ENCODE data around the gene ARHGEF28. TPM values are rescaled to one million over a fixed set of nuclear protein-coding genes. Genes with fewer than 3 reads are reported as not detected.
A peak's percentile ranks its signal among the peaks of the same experiment; 100 is the strongest.

Gene ARHGEF28
- total RNA-seq, 1 donor, result 0.27 TPM

DNA sequence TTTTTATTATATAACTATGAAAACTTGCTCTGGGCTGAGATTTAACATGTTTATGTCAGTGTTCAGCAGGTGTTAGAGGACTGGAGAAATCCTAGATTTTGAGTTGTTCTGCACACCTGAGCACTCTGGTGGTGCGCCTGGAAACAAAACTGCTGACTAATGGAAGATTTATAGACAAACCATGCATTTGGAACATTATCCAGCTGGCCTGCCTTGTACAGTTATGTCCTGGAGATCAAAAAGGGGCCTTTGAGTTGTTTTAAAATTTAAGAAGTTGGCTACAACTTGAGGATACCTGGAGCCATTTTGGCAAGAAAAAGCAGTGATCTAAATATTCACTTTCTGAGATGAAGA, 5.7 kb upstream of the ARHGEF28 start:
- DNase-seq (ENCODE audit: low read depth in 2 of 3, low spot score in 2 of 3), result no peak

DNA sequence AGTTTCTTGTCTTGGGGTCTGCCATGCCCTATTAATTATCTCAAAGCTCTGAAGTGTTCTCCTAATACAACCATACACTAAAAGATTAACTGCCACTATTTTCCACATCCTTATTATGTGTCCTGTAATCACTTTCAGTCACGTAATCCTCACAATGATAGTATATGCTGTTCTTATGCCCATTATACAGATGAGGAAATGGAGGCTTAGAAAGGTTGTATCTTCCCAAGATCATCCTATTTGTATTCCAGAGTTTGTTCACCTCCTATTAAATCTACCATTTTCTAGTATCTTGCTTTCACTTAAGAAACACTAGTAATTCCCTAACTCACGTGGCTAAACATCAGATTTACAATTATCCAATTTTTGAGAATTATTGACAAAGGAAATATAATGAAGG, 2.9 kb upstream of the ARHGEF28 start:
- no peak for DNase-seq (ENCODE audit: low read depth in 2 of 3, low spot score in 2 of 3)

DNA sequence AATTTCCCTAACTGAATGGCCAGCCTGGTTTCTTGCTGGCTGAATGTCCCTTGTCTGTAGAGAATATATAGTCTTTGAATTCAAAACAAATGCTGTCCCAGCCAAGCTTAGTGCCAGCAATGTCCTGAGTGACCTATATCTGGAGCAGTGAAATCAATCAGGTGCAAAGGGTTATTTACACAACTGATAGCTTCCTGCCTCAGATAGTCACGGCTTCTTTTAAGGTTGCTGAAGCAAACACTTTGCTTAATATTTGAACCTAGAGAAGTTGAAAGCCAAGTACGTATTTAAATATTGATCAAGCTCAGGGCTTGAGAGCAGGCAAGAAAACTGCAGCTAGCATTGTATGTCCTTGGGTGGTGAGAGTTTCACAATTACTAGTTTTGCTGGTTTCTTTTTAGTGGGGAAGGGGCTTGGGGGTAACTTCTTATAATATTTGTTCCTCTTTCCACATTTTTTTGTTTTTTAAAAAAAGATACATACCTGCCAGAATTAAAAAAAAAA, 2.0 kb upstream of the ARHGEF28 start:
- no peak for DNase-seq (ENCODE audit: low read depth in 2 of 3, low spot score in 2 of 3)

- DNase-seq (ENCODE audit: low read depth in 2 of 3, low spot score in 2 of 3), result no peak
Measured at GRCh38 chr5:73624888-73625287, 1.1 kb upstream of the ARHGEF28 start.

GRCh38 chr5:73625372-73625943, 538 bp upstream of the ARHGEF28 start:
- DNase-seq (ENCODE audit: low read depth in 2 of 3, low spot score in 2 of 3), result peak in 1 of 3 donors; percentile 41

DNA sequence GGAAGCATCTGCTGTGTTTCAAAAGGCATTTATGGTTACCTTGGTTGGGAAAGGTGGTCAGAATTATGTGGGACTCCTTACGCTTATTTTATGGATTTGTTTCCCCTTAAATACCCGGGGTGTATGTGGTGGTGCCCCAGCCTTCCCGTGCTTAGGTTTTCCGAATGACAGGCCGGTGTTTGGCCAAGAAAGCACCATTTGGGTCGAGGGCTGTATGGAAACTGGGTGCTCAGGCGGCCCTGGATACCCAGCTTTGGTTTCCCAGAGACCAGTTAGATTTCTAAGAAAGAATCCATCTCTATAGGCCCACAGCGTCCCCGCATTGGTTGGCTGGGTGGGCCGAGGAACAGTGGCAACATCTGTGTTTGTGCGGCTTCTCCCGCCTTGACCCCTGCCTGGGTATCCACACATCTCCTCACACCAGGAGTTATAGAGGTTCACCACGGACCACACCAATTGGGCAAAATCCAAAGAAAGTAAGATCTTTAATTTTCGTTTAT, 868 bp downstream of the ARHGEF28 start:
- no peak for DNase-seq (ENCODE audit: low read depth in 2 of 3, low spot score in 2 of 3)

- no peak for DNase-seq (ENCODE audit: low read depth in 2 of 3, low spot score in 2 of 3)
Measured at GRCh38 chr5:73629456-73629855, 3.5 kb downstream of the ARHGEF28 start.

GRCh38 chr5:73630765-73631164, 4.8 kb downstream of the ARHGEF28 start:
- DNase-seq (ENCODE audit: low read depth in 2 of 3, low spot score in 2 of 3), result no peak

DNA sequence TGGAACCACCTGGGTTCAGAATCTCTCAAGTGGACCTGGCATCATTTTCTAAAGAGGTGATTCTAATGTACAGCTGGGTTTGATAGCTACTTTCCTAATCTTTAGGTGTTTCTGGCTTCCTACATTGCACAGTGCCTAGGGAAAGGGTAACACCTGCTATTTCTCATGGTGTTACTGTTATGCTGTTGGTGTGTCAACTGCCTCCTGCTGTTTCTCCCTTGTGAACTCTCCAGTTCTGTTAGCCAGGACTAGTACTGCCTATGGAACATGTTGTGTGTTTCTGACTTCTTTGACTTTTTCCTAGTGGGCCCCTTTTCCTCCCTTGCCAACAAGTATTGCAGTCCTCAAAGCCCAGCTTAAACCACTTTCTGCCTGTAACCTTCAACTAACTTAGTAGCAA, 5.5 kb downstream of the ARHGEF28 start:
- DNase-seq (ENCODE audit: low read depth in 2 of 3, low spot score in 2 of 3), result no peak

- DNase-seq (ENCODE audit: low read depth in 2 of 3, low spot score in 2 of 3), result peak in 1 of 3 donors; percentile 33
Measured at GRCh38 chr5:73633060-73633459, 7.1 kb downstream of the ARHGEF28 start.

GRCh38 chr5:73636408-73636807, 10.4 kb downstream of the ARHGEF28 start:
- no peak for DNase-seq (ENCODE audit: low read depth in 2 of 3, low spot score in 2 of 3)

- no peak for DNase-seq (ENCODE audit: low read depth in 2 of 3, low spot score in 2 of 3)
Measured at GRCh38 chr5:73637565-73637964, 11.6 kb downstream of the ARHGEF28 start.

GRCh38 chr5:73638344-73639095, 12.5 kb downstream of the ARHGEF28 start:
- no peak for DNase-seq (ENCODE audit: low read depth in 2 of 3, low spot score in 2 of 3)

DNA sequence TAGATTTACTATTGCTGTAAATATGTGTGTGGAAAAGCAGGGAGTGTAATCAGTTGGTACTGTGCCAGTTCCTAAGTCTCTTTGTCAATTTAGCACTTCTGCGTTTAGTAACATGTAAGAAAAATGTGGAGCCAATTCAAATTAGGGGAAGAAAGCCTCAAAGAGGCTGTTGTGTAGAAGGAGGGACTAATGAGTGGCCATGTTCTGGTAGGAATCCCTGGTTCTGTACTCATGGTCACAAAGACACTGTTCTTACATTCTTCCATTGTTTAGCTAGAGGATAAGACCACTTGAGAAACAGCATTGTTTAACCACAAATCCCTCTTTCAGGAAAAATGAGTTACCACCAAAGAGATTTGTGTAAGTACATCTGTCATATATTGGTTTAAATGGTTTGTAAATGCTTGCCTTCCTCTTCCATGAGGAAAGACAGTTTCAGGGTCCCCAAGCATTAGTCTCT, 14.9 kb downstream of the ARHGEF28 start:
- DNase-seq (ENCODE audit: low read depth in 2 of 3, low spot score in 2 of 3), result no peak

DNA sequence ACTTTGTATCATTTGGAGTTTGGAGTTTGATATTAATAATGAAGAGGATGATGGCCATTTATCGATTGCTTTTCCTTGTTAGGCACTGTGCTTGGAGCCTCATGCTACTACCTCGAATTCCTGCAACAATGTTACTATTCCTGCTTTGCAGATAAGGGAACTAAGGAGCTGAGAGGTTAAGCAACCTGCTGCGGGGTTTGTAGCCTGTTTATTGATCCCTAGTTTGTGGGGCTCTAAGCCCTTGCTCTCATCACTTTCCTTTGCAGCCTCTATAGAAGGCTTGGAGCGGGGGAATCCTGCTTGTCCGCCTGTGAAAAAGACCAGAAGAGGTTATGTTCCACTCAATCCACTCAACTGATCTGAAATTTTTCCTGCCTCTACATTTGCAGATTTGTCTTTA, 15.8 kb downstream of the ARHGEF28 start:
- DNase-seq (ENCODE audit: low read depth in 2 of 3, low spot score in 2 of 3), result no peak

DNA sequence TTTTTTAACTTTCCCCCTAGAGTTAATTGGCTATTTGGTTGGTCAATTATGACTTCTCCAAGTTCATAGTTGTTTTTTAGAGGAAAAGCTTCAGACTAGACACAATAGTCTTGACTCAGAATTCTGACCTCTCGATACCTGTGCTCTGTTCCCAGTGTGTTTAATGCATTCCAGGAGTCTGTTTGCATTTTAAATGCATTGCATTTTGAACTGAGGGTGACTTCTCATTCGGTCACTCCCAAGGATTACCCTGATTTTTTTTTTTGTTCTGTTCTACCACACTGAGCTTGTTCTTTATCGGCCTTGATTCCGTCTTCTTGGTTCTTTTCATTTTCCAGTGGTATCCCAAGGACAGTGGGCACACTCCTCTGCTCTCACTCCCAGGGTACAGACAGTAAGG, 16.3 kb downstream of the ARHGEF28 start:
- no peak for DNase-seq (ENCODE audit: low read depth in 2 of 3, low spot score in 2 of 3)

- DNase-seq (ENCODE audit: low read depth in 2 of 3, low spot score in 2 of 3), result no peak
Measured at GRCh38 chr5:73644385-73644963, 18.5 kb downstream of the ARHGEF28 start.

GRCh38 chr5:73647721-73648120, 21.7 kb downstream of the ARHGEF28 start:
- no peak for DNase-seq (ENCODE audit: low read depth in 2 of 3, low spot score in 2 of 3)

DNA sequence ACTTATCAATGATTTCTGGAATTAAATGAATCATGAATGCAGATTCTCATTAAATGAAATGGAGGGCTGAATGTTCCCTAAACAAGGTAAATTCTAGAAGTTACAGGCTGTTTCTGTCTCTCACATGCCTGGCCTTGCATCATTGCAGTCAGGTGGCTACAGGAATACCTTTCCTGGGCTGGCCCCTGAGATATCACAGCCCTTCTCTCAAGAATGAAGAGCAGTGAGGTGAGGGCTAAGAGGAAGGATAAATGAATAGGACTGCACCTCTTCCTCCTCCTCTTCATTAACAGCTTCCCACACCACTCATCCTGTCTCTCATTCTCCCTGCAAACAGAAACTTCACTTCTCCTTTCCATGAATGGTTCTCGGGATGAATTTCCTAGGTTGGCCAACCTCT, 22.5 kb downstream of the ARHGEF28 start:
- no peak for DNase-seq (ENCODE audit: low read depth in 2 of 3, low spot score in 2 of 3)

DNA sequence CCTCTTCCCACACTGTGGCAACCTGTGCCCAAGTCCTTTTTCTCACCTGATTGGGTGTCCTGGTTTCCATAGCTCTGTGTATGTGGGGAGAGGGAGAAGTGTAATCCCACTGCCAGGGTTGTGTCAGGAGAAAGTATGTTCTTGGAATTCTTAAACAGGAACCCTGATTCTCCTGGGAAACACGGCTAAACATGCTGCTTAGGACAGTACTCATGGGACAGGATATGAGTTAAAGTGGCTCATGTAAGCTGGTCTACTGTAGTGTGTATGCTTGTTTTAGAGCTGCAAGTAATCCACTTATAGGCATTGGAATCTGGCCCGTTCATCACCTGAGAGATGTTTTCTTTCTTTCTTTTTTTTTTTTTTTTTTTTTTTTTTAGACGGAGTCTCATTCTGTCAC, 23.9 kb downstream of the ARHGEF28 start:
- no peak for DNase-seq (ENCODE audit: low read depth in 2 of 3, low spot score in 2 of 3)

DNA sequence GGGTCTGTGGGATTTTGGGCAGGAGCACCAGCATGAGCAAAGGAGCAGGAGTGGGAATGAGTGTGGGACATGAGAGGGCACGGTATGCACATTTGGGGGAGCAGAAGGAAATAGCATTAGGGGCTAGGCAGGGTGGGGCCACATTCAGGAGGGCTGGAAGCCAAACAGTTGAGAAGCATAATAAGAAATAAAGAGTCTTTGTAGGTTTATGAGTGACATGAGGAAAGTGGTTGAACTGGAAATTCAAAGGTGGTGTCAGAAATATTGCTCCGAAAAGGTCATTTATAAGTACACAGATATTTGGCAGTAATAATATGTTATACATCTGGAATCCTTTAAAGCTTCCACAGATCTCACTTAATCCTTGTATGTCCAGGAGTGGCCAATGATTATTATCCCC, 26.4 kb downstream of the ARHGEF28 start:
- DNase-seq (ENCODE audit: low read depth in 2 of 3, low spot score in 2 of 3), result no peak
